ENCODE measurements around the gene SGMS1.

The SGMS1 gene

DNA sequence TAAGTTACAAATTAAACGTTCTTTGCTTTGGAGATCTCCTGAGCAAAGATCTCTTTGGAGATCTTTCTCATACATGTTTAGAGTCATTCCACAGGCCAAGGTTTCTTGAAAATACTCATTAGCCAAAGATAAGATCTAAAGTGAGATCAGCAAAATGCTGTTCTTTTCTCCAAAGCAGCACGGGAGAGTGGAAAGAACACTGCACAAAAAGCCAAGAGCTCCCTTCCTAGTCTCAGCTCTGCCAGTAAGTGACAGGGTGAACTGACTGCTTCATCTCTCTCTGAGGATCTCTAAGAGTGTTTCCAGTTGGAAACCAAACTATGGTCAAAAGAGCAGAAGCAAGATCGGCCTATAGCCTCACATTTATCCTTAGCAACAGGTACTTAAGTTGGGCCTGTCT, 204.0 kb downstream of the SGMS1 start:
- no peak overlapping the region for H3K4me3 ChIP-seq (replicated peaks; ENCODE audit: low read depth, low read length)
- no peak for DNase-seq (ENCODE audit: extremely low read depth, low read depth)
- TF ChIP-seq, protein P1, sequence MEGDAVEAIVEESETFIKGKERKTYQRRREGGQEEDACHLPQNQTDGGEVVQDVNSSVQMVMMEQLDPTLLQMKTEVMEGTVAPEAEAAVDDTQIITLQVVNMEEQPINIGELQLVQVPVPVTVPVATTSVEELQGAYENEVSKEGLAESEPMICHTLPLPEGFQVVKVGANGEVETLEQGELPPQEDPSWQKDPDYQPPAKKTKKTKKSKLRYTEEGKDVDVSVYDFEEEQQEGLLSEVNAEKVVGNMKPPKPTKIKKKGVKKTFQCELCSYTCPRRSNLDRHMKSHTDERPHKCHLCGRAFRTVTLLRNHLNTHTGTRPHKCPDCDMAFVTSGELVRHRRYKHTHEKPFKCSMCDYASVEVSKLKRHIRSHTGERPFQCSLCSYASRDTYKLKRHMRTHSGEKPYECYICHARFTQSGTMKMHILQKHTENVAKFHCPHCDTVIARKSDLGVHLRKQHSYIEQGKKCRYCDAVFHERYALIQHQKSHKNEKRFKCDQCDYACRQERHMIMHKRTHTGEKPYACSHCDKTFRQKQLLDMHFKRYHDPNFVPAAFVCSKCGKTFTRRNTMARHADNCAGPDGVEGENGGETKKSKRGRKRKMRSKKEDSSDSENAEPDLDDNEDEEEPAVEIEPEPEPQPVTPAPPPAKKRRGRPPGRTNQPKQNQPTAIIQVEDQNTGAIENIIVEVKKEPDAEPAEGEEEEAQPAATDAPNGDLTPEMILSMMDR (IDR thresholded peaks at IDR 0.05; ENCODE audit: low read depth, low read length, missing control alignments): no peak

DNA sequence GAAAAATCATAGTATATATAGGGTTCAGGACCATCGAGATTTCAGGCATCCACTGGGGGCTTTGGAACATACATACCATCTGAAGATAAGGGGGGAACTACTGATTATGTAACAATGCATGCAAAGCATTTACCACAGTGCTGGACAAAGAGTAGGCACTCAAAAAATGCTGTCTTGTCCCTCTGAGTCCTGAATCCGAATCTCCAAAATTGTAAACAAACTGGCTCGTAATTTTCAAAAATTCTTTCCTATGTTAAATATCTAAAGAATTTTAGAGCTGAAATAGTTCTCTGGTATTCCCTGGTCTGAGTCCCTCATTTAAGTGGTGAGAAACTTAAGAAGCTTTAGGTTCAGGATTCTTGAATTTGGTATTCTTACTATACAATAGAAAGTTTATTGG, 204.7 kb downstream of the SGMS1 start:
- TF ChIP-seq, protein P1 (IDR thresholded peaks at IDR 0.05; ENCODE audit: low read depth, low read length, missing control alignments): no peak
- H3K4me3 ChIP-seq (replicated peaks; ENCODE audit: low read depth, low read length): no peak overlapping the region
- no peak for DNase-seq (ENCODE audit: extremely low read depth, low read depth)

DNA sequence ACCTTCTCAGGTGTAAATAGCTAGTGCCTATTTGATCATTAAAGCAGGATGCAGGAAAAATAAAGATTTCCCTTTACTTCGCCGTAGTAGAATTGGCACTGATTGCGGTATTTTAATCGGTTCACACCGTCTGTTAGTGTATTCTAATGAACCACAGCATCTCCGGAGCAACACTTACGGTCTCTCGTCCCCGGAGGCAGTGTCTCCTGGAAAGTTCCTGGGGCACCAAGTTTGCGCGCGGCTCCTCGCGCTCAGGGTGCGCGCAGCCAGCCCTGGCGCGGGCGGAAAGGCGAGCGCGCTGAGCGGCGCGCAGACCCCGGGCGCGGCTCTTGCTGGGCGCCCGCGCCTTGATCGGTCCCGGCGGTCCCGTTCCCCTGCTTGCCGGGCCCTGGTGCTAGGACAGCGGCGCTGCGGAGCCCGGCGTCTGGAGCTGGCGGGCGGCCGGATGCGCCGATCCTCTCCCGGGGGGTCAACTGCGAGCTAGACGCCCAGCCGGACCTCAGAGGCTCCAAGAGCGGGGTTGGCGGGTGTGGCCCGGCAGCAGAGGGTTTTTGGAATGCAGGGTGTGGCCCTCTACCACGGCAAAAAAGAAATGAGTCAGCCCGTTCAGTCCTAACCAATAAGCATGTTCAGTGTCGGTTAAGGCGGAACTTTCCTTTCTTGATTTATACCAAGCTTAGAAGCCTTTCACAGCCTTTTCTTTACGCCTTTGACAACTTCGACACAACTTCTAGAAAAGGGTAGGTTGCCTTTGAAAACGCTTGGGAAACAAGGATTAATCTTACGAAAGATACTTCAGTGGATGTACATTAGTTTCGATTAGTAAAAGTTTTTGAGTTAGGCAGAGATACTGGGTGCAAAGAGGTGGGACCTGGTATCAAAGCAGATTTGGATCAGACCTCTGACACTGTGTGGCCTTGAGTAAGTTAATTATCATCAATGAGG, 205.6 kb downstream of the SGMS1 start:
- DNase-seq (ENCODE audit: extremely low read depth, low read depth): peak; percentile 77

DNA sequence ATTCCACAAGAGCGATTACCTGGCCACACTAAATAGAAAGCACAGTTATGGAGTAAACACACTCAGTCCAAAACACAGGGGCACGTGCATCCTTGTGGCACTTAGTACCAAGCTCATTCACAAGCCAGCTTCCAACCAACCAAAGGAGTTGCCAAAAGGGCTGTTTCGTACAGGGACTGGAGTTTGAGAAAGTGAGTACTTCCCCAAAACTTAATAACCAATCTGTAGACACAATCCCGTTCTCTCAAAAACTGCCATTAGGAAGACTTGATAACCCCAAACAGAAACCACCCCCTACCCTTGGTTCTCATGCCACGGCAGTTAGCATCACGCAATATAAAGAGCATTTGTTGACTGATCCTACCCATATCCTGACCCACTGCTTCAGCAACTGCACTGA, 206.3 kb downstream of the SGMS1 start:
- no peak for DNase-seq (ENCODE audit: extremely low read depth, low read depth)
- H3K4me3 ChIP-seq (replicated peaks; ENCODE audit: low read depth, low read length): peak overlapping the region; percentile 70
- TF ChIP-seq, protein P1 (IDR thresholded peaks at IDR 0.05; ENCODE audit: low read depth, low read length, missing control alignments): no peak

More for the DNA sequence above, 205.6 kb downstream of the SGMS1 start:
- peak overlapping the region; percentile 70 for H3K4me3 ChIP-seq (replicated peaks; ENCODE audit: low read depth, low read length)
- TF ChIP-seq, protein P1 (IDR thresholded peaks at IDR 0.05; ENCODE audit: low read depth, low read length, missing control alignments): no peak

DNA sequence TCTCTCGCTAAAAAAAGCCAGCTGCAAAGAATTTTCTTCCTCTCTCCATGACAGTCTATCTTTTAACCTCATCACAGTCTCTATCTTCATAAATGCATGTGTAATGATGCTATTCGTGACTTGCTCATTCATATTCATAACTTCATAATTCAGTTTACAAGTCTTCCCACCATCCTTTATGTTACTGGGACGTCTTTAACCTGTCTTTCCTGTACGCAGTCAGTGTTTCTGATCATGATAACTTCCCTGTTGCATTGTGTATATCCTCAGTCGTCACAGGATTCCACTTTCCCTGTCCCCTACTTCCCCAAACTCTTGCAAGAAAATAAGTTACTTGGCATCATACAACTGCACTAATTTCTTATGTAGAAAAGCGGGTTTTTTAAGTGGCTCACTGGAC, 206.9 kb downstream of the SGMS1 start:
- DNase-seq (ENCODE audit: extremely low read depth, low read depth): no peak

DNA sequence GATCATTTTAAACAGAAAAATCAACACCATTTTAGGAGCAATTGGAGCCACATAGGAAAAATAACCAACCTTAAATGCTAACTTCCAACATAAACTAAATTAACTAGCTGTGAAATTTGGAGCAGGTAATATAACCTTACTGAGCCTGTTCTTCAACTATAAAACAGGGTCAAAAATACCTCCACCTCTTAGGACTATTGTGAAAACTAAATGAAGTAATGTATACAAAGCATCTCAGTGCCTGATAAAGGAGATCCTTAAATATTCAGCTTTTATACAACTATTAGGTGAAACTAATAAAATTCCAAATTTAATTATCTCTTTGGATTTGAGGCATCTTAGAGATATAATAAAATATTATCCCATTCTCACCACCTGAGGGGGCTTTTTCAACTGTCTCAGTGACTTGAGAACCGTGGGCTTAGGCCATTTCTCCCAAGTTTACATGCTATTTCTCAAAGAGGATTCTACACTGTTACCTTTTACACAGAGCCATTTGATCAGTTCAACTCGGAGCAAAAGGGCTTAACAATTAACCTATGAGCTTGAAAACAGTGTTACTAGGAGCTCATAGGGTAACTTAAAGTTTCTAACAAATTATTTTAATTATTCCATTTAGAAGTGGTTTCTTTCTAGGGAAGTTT, 207.5 kb downstream of the SGMS1 start:
- no peak overlapping the region for H3K4me3 ChIP-seq (replicated peaks; ENCODE audit: low read depth, low read length)

More for the DNA sequence above, 206.9 kb downstream of the SGMS1 start:
- H3K4me3 ChIP-seq (replicated peaks; ENCODE audit: low read depth, low read length): peak overlapping the region; percentile 70
- TF ChIP-seq, protein P1 (IDR thresholded peaks at IDR 0.05; ENCODE audit: low read depth, low read length, missing control alignments): no peak

More for the DNA sequence above, 207.5 kb downstream of the SGMS1 start:
- TF ChIP-seq, protein P1 (IDR thresholded peaks at IDR 0.05; ENCODE audit: low read depth, low read length, missing control alignments): no peak
- no peak for DNase-seq (ENCODE audit: extremely low read depth, low read depth)

Data from HFF-Myc (cell line).